ENCODE results near the gene ZNF8.

DNA sequence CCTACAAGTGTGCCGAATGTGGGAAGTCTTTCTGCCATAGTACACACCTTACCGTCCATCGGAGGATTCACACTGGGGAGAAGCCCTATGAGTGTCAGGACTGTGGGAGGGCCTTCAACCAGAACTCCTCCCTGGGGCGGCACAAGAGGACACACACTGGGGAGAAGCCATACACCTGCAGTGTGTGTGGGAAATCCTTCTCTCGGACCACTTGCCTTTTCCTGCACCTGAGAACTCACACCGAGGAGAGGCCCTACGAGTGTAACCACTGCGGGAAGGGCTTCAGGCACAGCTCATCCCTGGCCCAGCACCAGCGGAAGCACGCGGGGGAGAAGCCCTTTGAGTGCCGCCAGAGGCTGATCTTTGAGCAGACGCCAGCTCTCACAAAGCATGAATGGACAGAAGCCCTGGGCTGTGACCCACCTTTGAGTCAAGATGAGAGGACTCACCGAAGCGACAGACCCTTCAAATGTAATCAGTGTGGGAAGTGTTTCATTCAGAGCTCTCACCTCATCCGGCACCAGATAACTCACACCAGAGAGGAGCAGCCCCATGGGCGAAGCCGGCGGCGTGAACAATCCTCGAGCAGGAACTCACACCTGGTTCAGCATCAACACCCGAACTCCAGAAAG, 16.1 kb downstream of the ZNF8 start:
- no peak for TF ChIP-seq CTCF (IDR thresholded peaks at IDR 0.05 in 8 of 11, conservative IDR thresholded peaks at IDR 0.05 in 3 of 11)
- TF ChIP-seq POLR2AphosphoS5 (IDR thresholded peaks at IDR 0.05), result peak in 1 of 3 donors; percentile 20
